Measurements from ENCODE around the gene KLHL24.
"Not testable (repeated sequence)": the region's sequence is repeated elsewhere in the genome, so short reads cannot be mapped to it uniquely, and the experiment has no call there.

KLHL24 gene

GRCh38 chr3:183698318-183698751 is 62.9 kb downstream of the KLHL24 start:
- no peak for TF ChIP-seq CTCF (IDR thresholded peaks at IDR 0.05; ENCODE audit: borderline replicate concordance, insufficient read depth, low read depth, low read length)
- peak overlapping the region; percentile 93 for H3K4me3 ChIP-seq (ENCODE audit: low read depth, low read length)

- peak overlapping the region; percentile 93 for H3K4me3 ChIP-seq (ENCODE audit: low read depth, low read length)
- no peak for TF ChIP-seq CTCF (IDR thresholded peaks at IDR 0.05; ENCODE audit: borderline replicate concordance, insufficient read depth, low read depth, low read length)
Observed at GRCh38 chr3:183698756-183699155, 63.3 kb downstream of the KLHL24 start.

GRCh38 chr3:183699238-183699947 is 64.0 kb downstream of the KLHL24 start:
- no peak for TF ChIP-seq CTCF (IDR thresholded peaks at IDR 0.05; ENCODE audit: borderline replicate concordance, insufficient read depth, low read depth, low read length)
- peak overlapping the region; percentile 93 for H3K4me3 ChIP-seq (ENCODE audit: low read depth, low read length)

- no peak for TF ChIP-seq CTCF (IDR thresholded peaks at IDR 0.05; ENCODE audit: borderline replicate concordance, insufficient read depth, low read depth, low read length)
- H3K4me3 ChIP-seq (ENCODE audit: low read depth, low read length), result no peak overlapping the region
Observed at GRCh38 chr3:183701744-183702143, 66.3 kb downstream of the KLHL24 start.

- H3K4me3 ChIP-seq (ENCODE audit: low read depth, low read length), result not testable (repeated sequence)
Observed at GRCh38 chr3:183703892-183704291, 68.5 kb downstream of the KLHL24 start.

- H3K4me3 ChIP-seq (ENCODE audit: low read depth, low read length), result no peak overlapping the region
- TF ChIP-seq CTCF (IDR thresholded peaks at IDR 0.05; ENCODE audit: borderline replicate concordance, insufficient read depth, low read depth, low read length), result no peak
Observed at GRCh38 chr3:183710231-183710630, 74.8 kb downstream of the KLHL24 start.

GRCh38 chr3:183711516-183711915 is 76.1 kb downstream of the KLHL24 start:
- TF ChIP-seq CTCF (IDR thresholded peaks at IDR 0.05; ENCODE audit: borderline replicate concordance, insufficient read depth, low read depth, low read length), result no peak
- no peak overlapping the region for H3K4me3 ChIP-seq (ENCODE audit: low read depth, low read length)
